HCT116 (cell line): ENCODE data around the gene EIF2AK2.

Source experiments
- CTCF ChIP-seq, 3 experiments: fragments of 200-600 bp in 1 of 3; sonication (generic) in 1 of 3; IDR thresholded peaks in 2 of 3; conservative IDR thresholded peaks in 1 of 3; 2 replicates each; pipeline ENCODE4 v1.5.1; 2012 to 2017; ENCODE audit warnings: low read depth in 2 of 3, low read length in 2 of 3, antibody characterized with exemption in 1 of 3, borderline replicate concordance in 1 of 3, control low read depth in 1 of 3, mild to moderate bottlenecking in 1 of 3, mixed read lengths in 1 of 3, mixed run types in 1 of 3, moderate library complexity in 1 of 3; ENCODE audit not compliant: insufficient read depth in 1 of 3
- POLR2AphosphoS5 ChIP-seq: IDR thresholded peaks from 2 replicates; pipeline ENCODE4 v1.6.1; 2011; ENCODE audit warnings: mild to moderate bottlenecking, low read depth, low read length, moderate library complexity
- REST ChIP-seq: IDR thresholded peaks from 2 replicates; pipeline ENCODE4 v1.6.1; 2012; ENCODE audit warnings: low read depth
- TCF7L2 ChIP-seq: IDR thresholded peaks from 2 replicates; pipeline ENCODE4 v1.7.0; 2011; ENCODE audit warnings: borderline replicate concordance, inconsistent platforms; ENCODE audit not compliant: insufficient read depth, insufficient read length; ENCODE audit errors: extremely low read depth

- TF ChIP-seq TCF7L2 (no peak), POLR2AphosphoS5 (no peak), CTCF (IDR thresholded peaks at IDR 0.05 in 2 of 3, conservative IDR thresholded peaks at IDR 0.05 in 1 of 3; ENCODE audit: borderline replicate concordance in 1 of 3, insufficient read depth in 1 of 3, low read depth in 2 of 3, low read length in 2 of 3) (no peak), REST (no peak)
Observed at GRCh38 chr2:37146062-37146461, 10.7 kb downstream of the EIF2AK2 start.
